GM12878 (cell line): Measurements from ENCODE around the gene CREB5. TPM values are rescaled to one million over a fixed set of nuclear protein-coding genes. Genes with fewer than 3 reads are reported as not detected.

Source experiments
- ATAC-seq: fragments of 200-7000 bp; cut with Tn5 transposase; 3 replicates; pipeline ENCODE4 v1.9.1; 2020; ENCODE audit warnings: mild to moderate bottlenecking, moderate library complexity
- BruUV-seq: library from RNA; stranded (reverse); fragments of 400-500 nt; replicated peaks from 2 replicates; lab custom pipeline; 2021; lab: Mats Ljungman, UMichigan
- CTCF ChIA-PET: fragments of 300-600 bp; sonication (Branson Sonifier 250); formaldehyde crosslinking; extraction: SDS; loops from one replicate; lab custom pipeline; 2021; ENCODE audit warnings: inconsistent platforms; lab: Yijun Ruan, JAX
- POLR2A ChIA-PET: fragments of 350-600 bp; formaldehyde crosslinking; extraction: SDS; loops from one replicate; lab custom pipeline; 2021; ENCODE audit warnings: inconsistent platforms; lab: Charles Lee
- RAD21 ChIA-PET: fragments of 300-600 bp; sonication (Branson Sonifier 250); formaldehyde crosslinking; loops from one replicate; lab custom pipeline; 2023; ENCODE audit warnings: antibody characterized with exemption; ENCODE audit not compliant: unreplicated experiment; lab: Charles Lee
- SMC1A ChIA-PET: fragments of 300-600 bp; sonication (Branson Sonifier 250); formaldehyde crosslinking; loops from one replicate; lab custom pipeline; 2023; ENCODE audit not compliant: unreplicated experiment, uncharacterized antibody; lab: Charles Lee
- DNase-seq: peaks from one replicate; pipeline ENCODE4 v3.0.0-alpha.2; 2011; ENCODE audit warnings: low read depth, low spot score
- FAIRE-seq: peaks from 3 replicates; lab custom pipeline; 2011; peaks lifted over from hg19 to GRCh38; lab: Jason Lieb, UNC
- H2AFZ ChIP-seq: 2 replicates; pipeline ENCODE4 v1.6.0; 2011; ENCODE audit warnings: low read depth, low read length, control low read depth; ENCODE audit not compliant: control insufficient read depth
- H3K27ac ChIP-seq: 2 replicates; pipeline ENCODE4 v1.5.1; 2011; ENCODE audit warnings: control low read depth; ENCODE audit not compliant: control insufficient read depth, insufficient read depth
- H3K27me3 ChIP-seq, 2 experiments: replicated peaks in 1 of 2; 2 replicates each; pipeline versions ENCODE4 v1.6.0 to v1.6.1; 2011; ENCODE audit warnings: low read length in 1 of 2; ENCODE audit not compliant: control insufficient read depth in 2 of 2, insufficient read depth in 2 of 2
- H3K36me3 ChIP-seq, 2 experiments: 2 replicates each; pipeline ENCODE4 v1.5.1; 2011; ENCODE audit warnings: low read length in 1 of 2; ENCODE audit not compliant: control insufficient read depth in 2 of 2, insufficient read depth in 2 of 2
- H3K4me1 ChIP-seq: 2 replicates; pipeline ENCODE4 v1.6.1; 2011; ENCODE audit warnings: mild to moderate bottlenecking, low read length, moderate library complexity, mixed read lengths; ENCODE audit not compliant: control insufficient read depth, insufficient read depth
- H3K4me2 ChIP-seq: 2 replicates; pipeline ENCODE4 v1.6.0; 2011; ENCODE audit warnings: control low read depth; ENCODE audit not compliant: control insufficient read depth, insufficient read depth
- H3K4me3 ChIP-seq: fragments of 200-600 bp; sonication (generic); 2 replicates; pipeline ENCODE4 v1.5.1; 2016
- H3K79me2 ChIP-seq: 2 replicates; pipeline ENCODE4 v1.6.0; 2011; ENCODE audit warnings: low read length; ENCODE audit not compliant: control insufficient read depth, insufficient read depth
- H3K9ac ChIP-seq: 2 replicates; pipeline ENCODE4 v1.8.0; 2011; ENCODE audit warnings: low read length, control low read depth, mixed read lengths; ENCODE audit not compliant: control insufficient read depth, insufficient read depth
- H3K9me3 ChIP-seq: replicated peaks from 3 replicates; pipeline ENCODE4 v1.5.1; 2011; ENCODE audit warnings: mild to moderate bottlenecking, low read length; ENCODE audit not compliant: control insufficient read depth, insufficient read depth
- H4K20me1 ChIP-seq: 2 replicates; pipeline ENCODE4 v1.6.0; 2011; ENCODE audit not compliant: control insufficient read depth, insufficient read depth
- CHD4 ChIP-seq: fragments of 200-600 bp; sonication (generic); IDR thresholded peaks from 2 replicates; pipeline ENCODE4 v1.6.1; 2016; ENCODE audit warnings: mild to moderate bottlenecking
- E2F4 ChIP-seq: IDR thresholded peaks from 2 replicates; pipeline ENCODE4 v1.6.1; 2012; ENCODE audit warnings: low read depth, low read length, improper control_type of control experiment
- IKZF1 ChIP-seq: fragments of 450-650 bp; conservative IDR thresholded peaks from 2 replicates; pipeline ENCODE4 v1.6.1; 2017; ENCODE audit warnings: antibody characterized with exemption, mild to moderate bottlenecking
- KAT2A ChIP-seq: conservative IDR thresholded peaks from 2 replicates; pipeline ENCODE4 v1.6.1; 2011; ENCODE audit warnings: low read depth, low read length; ENCODE audit not compliant: control insufficient read depth
- KDM1A ChIP-seq: fragments of 200-600 bp; sonication (generic); IDR thresholded peaks from 2 replicates; pipeline ENCODE4 v1.6.1; 2016; ENCODE audit warnings: borderline replicate concordance
- MTA2 ChIP-seq: fragments of 450-650 bp; IDR thresholded peaks from 2 replicates; pipeline ENCODE4 v1.6.1; 2016; ENCODE audit warnings: low read depth, mild to moderate bottlenecking, moderate library complexity
- POLR2AphosphoS2 ChIP-seq: IDR thresholded peaks from 2 replicates; pipeline ENCODE4 v1.6.1; 2011; ENCODE audit warnings: low read depth, mild to moderate bottlenecking, low read length, improper control_type of control experiment, moderate library complexity
- ZBTB40 ChIP-seq: fragments of 450-650 bp; IDR thresholded peaks from 2 replicates; pipeline ENCODE4 v1.6.1; 2016; ENCODE audit warnings: mild to moderate bottlenecking, moderate library complexity, borderline replicate concordance
- ZNF207 ChIP-seq: fragments of 450-650 bp; IDR thresholded peaks from 2 replicates; pipeline ENCODE4 v1.6.1; 2014; ENCODE audit warnings: antibody characterized with exemption, mild to moderate bottlenecking, borderline replicate concordance
- ZNF274 ChIP-seq: IDR thresholded peaks from one replicate; pipeline ENCODE4 v1.8.0; 2011; ENCODE audit not compliant: insufficient read length, insufficient read depth
- WGBS: methylation state at CpG from one replicate; pipeline ENCODE4 v1.1.6; 2016; ENCODE audit warnings: low lambda C conversion rate; ENCODE audit not compliant: insufficient replicate concordance, insufficient coverage; ENCODE audit errors: missing lambda C conversion rate; 5-methylcytosine and 5-hydroxymethylcytosine counted together
- in situ Hi-C: fragments of 300-500 bp; cut with MboI; formaldehyde crosslinking; loops from 9 replicates; pipeline ENCODE4 v1.14.3; 2018; ENCODE audit warnings: mixed read lengths
- intact Hi-C: fragments of 100-400 bp; cut with micrococcal nuclease; formaldehyde crosslinking; loops from one replicate; pipeline ENCODE4 v1.14.2; 2022; ENCODE audit not compliant: unreplicated experiment
- polyA plus RNA-seq, 11 experiments: library from polyadenylated mRNA; depleted of rRNA in 4 of 11; unstranded in 6 of 11; stranded (reverse) in 5 of 11; fragments of >200 nt; fragmentation: Nextera tagmentation in 4 of 11; fragmentation: Illumina TruSeq in 1 of 11; extraction: Ambion mirVana in 4 of 11; extraction: Trizol in 1 of 11; gene quantifications; 1 replicate in 1 of 11; 2 replicates in 10 of 11; pipeline versions ENCODE4 v1.2.1 to v1.2.3, GENCODE V29; 2011 to 2016; ENCODE audit warnings: inconsistent platforms in 2 of 11, missing spikeins in 2 of 11, low read depth in 1 of 11
- total RNA-seq, 4 experiments: library from RNA; depleted of rRNA in 3 of 4; stranded (reverse); fragments of >200 nt in 3 of 4; fragmentation: Illumina TruSeq in 1 of 4; extraction: Trizol in 1 of 4; gene quantifications; 2 replicates each; pipeline versions ENCODE4 v1.2.1 to v1.2.3, GENCODE V29; 2013 to 2021
- TF ChIP-seq, protein P1 (sequence below): fragments of 450-650 bp; formaldehyde crosslinking; IDR thresholded peaks from 2 replicates; pipeline ENCODE4 v1.4.0; 2022; ENCODE audit warnings: mild to moderate bottlenecking, moderate library complexity

CREB5 gene
- total and polyA plus RNA-seq, 10 of the 15 experiments (the other 5 are each of a cell fraction or from before 2014, with no cell fraction given) = 12.9 to 74.1 (median 53.0) TPM

GRCh38 chr7:28873365-28873764 is 461.0 kb downstream of the CREB5 start:
- Histone ChIP-seq H3K4me1 (no peaks in the 10 kb centered on the region), H3K36me3 (no peaks in the 10 kb centered on the region), H3K9ac (no peak overlapping the region), H3K9me3 (no peaks in the 10 kb centered on the region), H3K4me3 (no peak overlapping the region), H3K79me2 (no peaks in the 10 kb centered on the region), H2AFZ (no peak overlapping the region), H4K20me1 (no peaks in the 10 kb centered on the region), H3K27ac (no peak overlapping the region), H3K27me3 (peaks cover 0 to 2% of the 10 kb centered on the region in 2 experiments; a peak in 1 of 4 replicates), H3K4me2 (no peak overlapping the region)
- SMC1A ChIA-PET = no interaction called here
- RAD21 ChIA-PET = no interaction called here
- ATAC-seq = no peak
- FAIRE-seq = no peak
- TF ChIP-seq POLR2AphosphoS2 (no peak), ZNF207 (no peak), KDM1A (no peak), MTA2 (no peak), IKZF1 (no peak), ZBTB40 (no peak), KAT2A (no peak), CHD4 (no peak), ZNF274 (no peak), E2F4 (no peak)
- TF ChIP-seq, protein P1, sequence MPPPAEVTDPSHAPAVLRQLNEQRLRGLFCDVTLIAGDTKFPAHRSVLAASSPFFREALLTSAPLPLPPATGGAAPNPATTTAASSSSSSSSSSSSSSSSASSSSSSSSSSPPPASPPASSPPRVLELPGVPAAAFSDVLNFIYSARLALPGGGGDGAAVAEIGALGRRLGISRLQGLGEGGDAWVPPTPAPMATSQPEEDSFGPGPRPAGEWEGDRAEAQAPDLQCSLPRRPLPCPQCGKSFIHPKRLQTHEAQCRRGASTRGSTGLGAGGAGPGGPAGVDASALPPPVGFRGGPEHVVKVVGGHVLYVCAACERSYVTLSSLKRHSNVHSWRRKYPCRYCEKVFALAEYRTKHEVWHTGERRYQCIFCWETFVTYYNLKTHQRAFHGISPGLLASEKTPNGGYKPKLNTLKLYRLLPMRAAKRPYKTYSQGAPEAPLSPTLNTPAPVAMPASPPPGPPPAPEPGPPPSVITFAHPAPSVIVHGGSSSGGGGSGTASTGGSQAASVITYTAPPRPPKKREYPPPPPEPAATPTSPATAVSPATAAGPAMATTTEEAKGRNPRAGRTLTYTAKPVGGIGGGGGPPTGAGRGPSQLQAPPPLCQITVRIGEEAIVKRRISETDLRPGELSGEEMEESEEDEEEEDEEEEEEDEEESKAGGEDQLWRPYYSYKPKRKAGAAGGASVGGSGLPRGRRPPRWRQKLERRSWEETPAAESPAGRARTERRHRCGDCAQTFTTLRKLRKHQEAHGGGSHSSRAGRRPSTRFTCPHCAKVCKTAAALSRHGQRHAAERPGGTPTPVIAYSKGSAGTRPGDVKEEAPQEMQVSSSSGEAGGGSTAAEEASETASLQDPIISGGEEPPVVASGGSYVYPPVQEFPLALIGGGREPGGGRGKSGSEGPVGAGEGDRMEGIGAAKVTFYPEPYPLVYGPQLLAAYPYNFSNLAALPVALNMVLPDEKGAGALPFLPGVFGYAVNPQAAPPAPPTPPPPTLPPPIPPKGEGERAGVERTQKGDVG (CRISPR knock-in tag) = no peak
- 29% methylated on average over 3 of the region's 3 CpGs for WGBS
- POLR2A ChIA-PET = no interaction called here
- CTCF ChIA-PET = interaction anchor here (1.5 kb wide), 1 partner anchor 511 kb away, joined by 3 read pairs; no protein-coding TSS in a partner anchor
- DNase-seq = no peak
- in situ Hi-C loops (no loop called here), intact Hi-C loops (no loop called here)
- no TSS peak for BruUV-seq
